Measurements from ENCODE around the gene MORC3. TPM values are rescaled to one million over a fixed set of nuclear protein-coding genes. Genes with fewer than 3 reads are reported as not detected.
"Not testable (repeated sequence)": the region's sequence is repeated elsewhere in the genome, so short reads cannot be mapped to it uniquely, and the experiment has no call there.

MORC3 gene
- total RNA-seq, 3 donors from 2014 or later = 38.9 to 62.8 (median 54.7) TPM

- H3K9me3 ChIP-seq = no peaks in the 10 kb centered on the region
- no peak for DNase-seq (ENCODE audit: low spot score in 2 of 2)
- H3K4me3 ChIP-seq = no peak overlapping the region
- H3K4me1 ChIP-seq = peaks cover 0 to 2% of the 10 kb centered on the region in 2 donors
- TF ChIP-seq POLR2AphosphoS5 (IDR thresholded peaks at IDR 0.05) = no peak
- TF ChIP-seq CTCF (IDR thresholded peaks at IDR 0.05) = no peak
- TF ChIP-seq POLR2A (IDR thresholded peaks at IDR 0.05) = no peak
- no peaks in the 10 kb centered on the region for H3K36me3 ChIP-seq
- no peaks in the 10 kb centered on the region for H3K27me3 ChIP-seq
- intact Hi-C loops (cut with DNase I; ENCODE audit: low total_unique reads) = no loop called here
- H3K27ac ChIP-seq = no peak overlapping the region
Measured at GRCh38 chr21:36337099-36337509, 17.1 kb downstream of the MORC3 start.

- no peak overlapping the region for H3K27ac ChIP-seq
- no peak overlapping the region for H3K4me3 ChIP-seq
- no peaks in the 10 kb centered on the region for H3K36me3 ChIP-seq
- no peaks in the 10 kb centered on the region for H3K27me3 ChIP-seq
- no peak for TF ChIP-seq POLR2A (IDR thresholded peaks at IDR 0.05)
- no peak for TF ChIP-seq CTCF (IDR thresholded peaks at IDR 0.05)
- TF ChIP-seq POLR2AphosphoS5 (IDR thresholded peaks at IDR 0.05) = no peak
- H3K4me1 ChIP-seq = no peaks in the 10 kb centered on the region
- intact Hi-C loops (cut with DNase I; ENCODE audit: low total_unique reads) = no loop called here
- no peaks in the 10 kb centered on the region for H3K9me3 ChIP-seq
- DNase-seq (ENCODE audit: low spot score in 2 of 2) = no peak
Measured at GRCh38 chr21:36338975-36339374, 19.0 kb downstream of the MORC3 start.

- H3K4me1 ChIP-seq; H3K27me3 ChIP-seq; DNase-seq (ENCODE audit: low spot score in 2 of 2); H3K4me3 ChIP-seq; intact Hi-C loops (cut with DNase I; ENCODE audit: low total_unique reads); H3K36me3 ChIP-seq; H3K9me3 ChIP-seq; H3K27ac ChIP-seq: not testable (repeated sequence)
Measured at GRCh38 chr21:36342581-36342980, 22.6 kb downstream of the MORC3 start.

GRCh38 chr21:36344931-36345330 lies 24.9 kb downstream of the MORC3 start:
- Histone ChIP-seq H3K4me1 (no peaks in the 10 kb centered on the region), H3K4me3 (no peak overlapping the region), H3K27me3 (no peaks in the 10 kb centered on the region), H3K9me3 (no peaks in the 10 kb centered on the region), H3K27ac (no peak overlapping the region), H3K36me3 (peaks cover 5% of the 10 kb centered on the region)
- no peak for DNase-seq (ENCODE audit: low spot score in 2 of 2)
- no peak for TF ChIP-seq POLR2A (IDR thresholded peaks at IDR 0.05)
- no peak for TF ChIP-seq POLR2AphosphoS5 (IDR thresholded peaks at IDR 0.05)
- no peak for TF ChIP-seq CTCF (IDR thresholded peaks at IDR 0.05)
- intact Hi-C loops (cut with DNase I; ENCODE audit: low total_unique reads) = no loop called here

- Histone ChIP-seq H3K9me3 (no peaks in the 10 kb centered on the region), H3K36me3 (peaks cover 5% of the 10 kb centered on the region)
- TF ChIP-seq POLR2AphosphoS5 (IDR thresholded peaks at IDR 0.05) = no peak
- no peak for TF ChIP-seq CTCF (IDR thresholded peaks at IDR 0.05)
- TF ChIP-seq POLR2A (IDR thresholded peaks at IDR 0.05) = no peak
Measured at GRCh38 chr21:36347278-36347961, 27.4 kb downstream of the MORC3 start.

More at GRCh38 chr21:36347278-36347961, 27.4 kb downstream of the MORC3 start:
- H3K4me3 ChIP-seq = no peak overlapping the region
- no peaks in the 10 kb centered on the region for H3K27me3 ChIP-seq
- no peaks in the 10 kb centered on the region for H3K4me1 ChIP-seq
- intact Hi-C loops (cut with DNase I; ENCODE audit: low total_unique reads) = no loop called here
- H3K27ac ChIP-seq = no peak overlapping the region
- no peak for DNase-seq (ENCODE audit: low spot score in 2 of 2)
